ENCODE results near the gene SH3PXD2A.

The SH3PXD2A gene

GRCh38 chr10:103836861-103837260, 18.5 kb downstream of the SH3PXD2A start:
- DNase-seq (ENCODE audit: low read depth in 2 of 2): no peak
- TF ChIP-seq, protein P1, sequence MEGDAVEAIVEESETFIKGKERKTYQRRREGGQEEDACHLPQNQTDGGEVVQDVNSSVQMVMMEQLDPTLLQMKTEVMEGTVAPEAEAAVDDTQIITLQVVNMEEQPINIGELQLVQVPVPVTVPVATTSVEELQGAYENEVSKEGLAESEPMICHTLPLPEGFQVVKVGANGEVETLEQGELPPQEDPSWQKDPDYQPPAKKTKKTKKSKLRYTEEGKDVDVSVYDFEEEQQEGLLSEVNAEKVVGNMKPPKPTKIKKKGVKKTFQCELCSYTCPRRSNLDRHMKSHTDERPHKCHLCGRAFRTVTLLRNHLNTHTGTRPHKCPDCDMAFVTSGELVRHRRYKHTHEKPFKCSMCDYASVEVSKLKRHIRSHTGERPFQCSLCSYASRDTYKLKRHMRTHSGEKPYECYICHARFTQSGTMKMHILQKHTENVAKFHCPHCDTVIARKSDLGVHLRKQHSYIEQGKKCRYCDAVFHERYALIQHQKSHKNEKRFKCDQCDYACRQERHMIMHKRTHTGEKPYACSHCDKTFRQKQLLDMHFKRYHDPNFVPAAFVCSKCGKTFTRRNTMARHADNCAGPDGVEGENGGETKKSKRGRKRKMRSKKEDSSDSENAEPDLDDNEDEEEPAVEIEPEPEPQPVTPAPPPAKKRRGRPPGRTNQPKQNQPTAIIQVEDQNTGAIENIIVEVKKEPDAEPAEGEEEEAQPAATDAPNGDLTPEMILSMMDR (IDR thresholded peaks at IDR 0.05; ENCODE audit: low read depth, low read length): no peak
- no peak overlapping the region for H3K4me3 ChIP-seq (replicated peaks in 1 of 2; ENCODE audit: low read depth in 2 of 2, low read length in 2 of 2)

DNA sequence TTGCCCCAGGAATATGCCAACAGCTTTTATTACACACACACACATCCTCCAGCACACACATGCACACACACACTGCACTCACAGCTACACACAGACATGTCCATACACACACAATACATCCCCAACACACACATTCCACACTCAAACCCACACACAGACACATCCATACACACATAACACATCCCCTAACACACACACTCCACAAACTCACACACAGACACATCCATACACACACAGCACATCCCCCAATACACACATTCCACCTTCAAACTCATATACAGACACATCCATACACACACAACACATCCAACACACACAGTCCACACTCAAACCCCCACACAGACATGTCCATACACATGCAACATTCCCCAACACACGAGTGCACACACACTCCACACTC, 19.1 kb downstream of the SH3PXD2A start:
- TF ChIP-seq, protein P1 (IDR thresholded peaks at IDR 0.05; ENCODE audit: low read depth, low read length): no peak
- no peak for DNase-seq (ENCODE audit: low read depth in 2 of 2)
- H3K4me3 ChIP-seq (replicated peaks in 1 of 2; ENCODE audit: low read depth in 2 of 2, low read length in 2 of 2): no peak overlapping the region

DNA sequence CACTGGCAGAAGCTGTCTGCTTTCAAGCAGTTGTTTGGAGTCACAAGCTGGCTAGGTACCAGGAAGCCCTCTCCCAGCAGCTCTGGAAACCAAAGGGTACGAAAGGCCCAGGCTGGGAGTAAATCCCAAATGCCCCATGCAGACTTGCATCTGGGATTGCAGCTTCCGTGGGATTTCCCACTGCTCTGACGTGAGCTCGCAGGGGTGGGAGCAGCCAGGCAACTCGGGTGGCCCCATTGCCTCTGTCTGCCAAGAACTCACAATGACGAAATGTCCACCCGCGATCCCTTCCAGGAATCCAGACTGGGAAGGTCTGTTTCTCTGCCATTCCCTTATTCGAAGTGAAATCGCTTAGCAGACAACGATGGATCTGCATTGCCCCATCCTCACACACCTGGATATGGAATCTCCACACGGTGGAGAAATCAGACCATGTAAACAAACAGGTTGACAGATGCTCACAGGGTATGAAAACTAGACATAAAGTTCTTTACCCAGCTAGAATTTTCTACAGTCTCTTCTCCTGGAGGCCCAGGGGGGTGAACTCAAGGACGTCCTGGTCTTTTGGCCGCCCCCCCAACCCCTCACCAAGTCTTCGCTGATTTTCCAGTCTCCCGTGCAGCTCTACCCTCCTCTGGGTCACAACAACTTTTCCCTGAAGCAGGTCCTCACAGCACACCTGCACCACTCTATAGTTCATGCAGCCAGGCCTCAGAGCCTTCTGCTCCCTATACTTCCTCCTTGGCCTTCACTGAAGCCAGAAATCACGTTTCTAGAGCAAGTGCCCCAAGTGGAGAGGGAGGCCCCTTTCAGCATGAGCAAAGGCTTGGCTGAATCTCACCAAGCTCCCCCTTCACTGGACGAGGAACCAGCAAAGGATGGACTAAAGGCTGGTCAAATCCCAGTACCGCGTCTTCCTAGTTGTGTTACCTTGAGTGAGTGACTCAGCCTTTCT, 20.0 kb downstream of the SH3PXD2A start:
- TF ChIP-seq, protein P1 (IDR thresholded peaks at IDR 0.05; ENCODE audit: low read depth, low read length): no peak
- DNase-seq (ENCODE audit: low read depth in 2 of 2): peak; percentile 78 to 95

GRCh38 chr10:103834436-103835095, 20.8 kb downstream of the SH3PXD2A start:
- TF ChIP-seq, protein P1 (IDR thresholded peaks at IDR 0.05; ENCODE audit: low read depth, low read length): no peak
- no peak overlapping the region for H3K4me3 ChIP-seq (replicated peaks in 1 of 2; ENCODE audit: low read depth in 2 of 2, low read length in 2 of 2)
- no peak for DNase-seq (ENCODE audit: low read depth in 2 of 2)

More for the DNA sequence above, 20.0 kb downstream of the SH3PXD2A start:
- no peak overlapping the region for H3K4me3 ChIP-seq (replicated peaks in 1 of 2; ENCODE audit: low read depth in 2 of 2, low read length in 2 of 2)

- TF ChIP-seq, protein P1 (IDR thresholded peaks at IDR 0.05; ENCODE audit: low read depth, low read length): no peak
- H3K4me3 ChIP-seq (replicated peaks in 1 of 2; ENCODE audit: low read depth in 2 of 2, low read length in 2 of 2): no peak overlapping the region
- peak; percentile 86 to 87 for DNase-seq (ENCODE audit: low read depth in 2 of 2)
Observed at GRCh38 chr10:103833731-103834365, 21.5 kb downstream of the SH3PXD2A start.

GRCh38 chr10:103832806-103833205, 22.6 kb downstream of the SH3PXD2A start:
- H3K4me3 ChIP-seq (replicated peaks in 1 of 2; ENCODE audit: low read depth in 2 of 2, low read length in 2 of 2): no peak overlapping the region
- TF ChIP-seq, protein P1 (IDR thresholded peaks at IDR 0.05; ENCODE audit: low read depth, low read length): no peak
- no peak for DNase-seq (ENCODE audit: low read depth in 2 of 2)

Measured in cardiac fibroblast (primary cell).